Tibial artery (tissue), 4 donors: ENCODE measurements around the gene PGBD1.

Experiments used
- DNase-seq, 2 donors: peaks; one replicate each; pipeline ENCODE4 v3.0.0-alpha.2; 2019
- H3K27ac ChIP-seq, 2 donors: fragments of 200-600 bp; sonication (generic) in 1 of 2; 1 replicate in 1 of 2; 2 replicates in 1 of 2; pipeline ENCODE4 v1.5.1; 2018 to 2019; ENCODE audit warnings: mild to moderate bottlenecking in 1 of 2
- H3K27me3 ChIP-seq, 2 donors: fragments of 200-600 bp; sonication (generic) in 1 of 2; one replicate each; pipeline versions ENCODE4 v1.5.1 to v1.6.0; 2016 to 2019
- H3K36me3 ChIP-seq, 3 donors: fragments of 200-600 bp; sonication (generic) in 2 of 3; one replicate each; pipeline ENCODE4 v1.5.1; 2016 to 2019; ENCODE audit warnings: mild to moderate bottlenecking in 2 of 3
- H3K4me1 ChIP-seq, 4 donors: fragments of 200-600 bp; sonication (generic) in 2 of 4; 1 replicate in 3 of 4; 2 replicates in 1 of 4; pipeline ENCODE4 v1.5.1; 2016 to 2019
- H3K4me3 ChIP-seq, 2 donors: fragments of 200-600 bp; sonication (generic) in 1 of 2; 1 replicate in 1 of 2; 2 replicates in 1 of 2; pipeline ENCODE4 v1.5.1; 2018 to 2019; ENCODE audit warnings: mild to moderate bottlenecking in 2 of 2
- H3K9me3 ChIP-seq, 3 donors: fragments of 200-600 bp; sonication (generic) in 1 of 3; one replicate each; pipeline ENCODE4 v1.5.1; 2016 to 2019
- CTCF ChIP-seq, 2 experiments: fragments of 200-600 bp in 1 of 2; fragments of 450-650 bp in 1 of 2; IDR thresholded peaks; one replicate each; pipeline ENCODE4 v1.5.1; 2017 to 2019; ENCODE audit warnings: antibody characterized with exemption in 2 of 2, mild to moderate bottlenecking in 1 of 2, moderate library complexity in 1 of 2
- intact Hi-C: fragments of 100-400 bp; cut with DNase I; formaldehyde crosslinking; loops from one replicate; pipeline ENCODE4 v1.15.0; 2023; ENCODE audit warnings: low total_unique reads

PGBD1 gene

DNA sequence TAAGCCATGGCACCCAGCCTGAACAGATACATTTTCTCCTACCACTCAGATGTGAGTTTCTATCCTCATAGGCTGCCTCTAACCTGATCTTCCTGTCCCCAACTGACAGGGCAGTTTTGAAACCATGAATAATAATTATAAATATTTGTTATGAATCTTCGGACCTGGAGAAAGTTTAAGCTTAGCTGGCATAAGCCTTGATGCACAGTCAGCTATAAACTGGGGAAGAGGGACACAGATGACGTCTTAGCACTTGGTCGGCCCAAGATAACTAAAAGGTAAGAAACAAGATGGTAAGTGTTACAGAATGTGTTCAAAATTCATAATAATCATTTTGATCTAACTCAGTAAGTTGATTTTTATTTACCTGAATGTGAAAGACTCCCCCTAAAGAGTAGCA, 37.4 kb upstream of the PGBD1 start:
- no peak for TF ChIP-seq CTCF (IDR thresholded peaks at IDR 0.05)
- Histone ChIP-seq H3K27ac (no peak overlapping the region), H3K4me3 (no peak overlapping the region), H3K36me3 (peaks cover 34 to 54% (median 40%) of the 10 kb centered on the region in 3 donors), H3K27me3 (no peaks in the 10 kb centered on the region), H3K4me1 (no peaks in the 10 kb centered on the region), H3K9me3 (no peaks in the 10 kb centered on the region)
- intact Hi-C loops, result no loop called here
- DNase-seq, result no peak

DNA sequence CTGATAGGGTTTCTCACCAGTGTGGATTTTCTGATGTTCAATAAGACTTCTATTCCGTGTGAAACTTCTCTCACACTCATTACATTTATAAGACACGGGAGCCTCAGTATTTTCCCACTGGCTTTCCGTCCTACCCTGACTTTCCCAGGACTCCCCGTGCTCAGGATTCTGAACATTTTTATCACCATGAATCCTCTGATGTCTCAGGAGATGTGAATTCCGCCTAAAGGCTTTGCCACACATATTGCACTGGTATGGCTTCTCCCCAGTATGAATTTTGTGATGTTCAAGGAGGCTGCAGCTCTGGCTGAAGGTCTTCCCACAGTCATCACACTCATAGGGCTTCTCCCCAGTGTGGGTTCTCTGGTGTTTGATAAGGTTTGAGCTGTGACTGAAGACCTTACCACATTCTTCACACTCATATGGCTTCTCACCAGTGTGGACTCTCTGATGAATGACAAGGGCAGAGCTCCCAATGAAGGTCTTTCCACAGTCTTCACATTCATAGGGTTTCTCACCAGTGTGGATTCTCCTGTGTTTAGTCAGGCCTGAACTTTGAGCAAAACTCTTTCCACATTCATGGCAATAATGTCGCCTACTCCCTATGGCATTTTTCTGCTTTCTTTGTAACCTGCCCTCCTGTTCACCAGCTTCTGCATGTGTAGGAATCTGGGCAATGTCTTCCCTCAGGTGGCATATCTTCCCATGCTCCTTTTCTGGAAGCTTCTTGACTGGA, 36.0 kb upstream of the PGBD1 start:
- Histone ChIP-seq H3K4me3 (no peak overlapping the region), H3K4me1 (peaks cover 0 to 7% (median 0%) of the 10 kb centered on the region in 4 donors), H3K36me3 (peaks cover 34 to 57% (median 42%) of the 10 kb centered on the region in 3 donors), H3K27ac (no peak overlapping the region), H3K9me3 (no peaks in the 10 kb centered on the region), H3K27me3 (no peaks in the 10 kb centered on the region)
- DNase-seq, result no peak
- no peak for TF ChIP-seq CTCF (IDR thresholded peaks at IDR 0.05)
- intact Hi-C loops, result no loop called here

DNA sequence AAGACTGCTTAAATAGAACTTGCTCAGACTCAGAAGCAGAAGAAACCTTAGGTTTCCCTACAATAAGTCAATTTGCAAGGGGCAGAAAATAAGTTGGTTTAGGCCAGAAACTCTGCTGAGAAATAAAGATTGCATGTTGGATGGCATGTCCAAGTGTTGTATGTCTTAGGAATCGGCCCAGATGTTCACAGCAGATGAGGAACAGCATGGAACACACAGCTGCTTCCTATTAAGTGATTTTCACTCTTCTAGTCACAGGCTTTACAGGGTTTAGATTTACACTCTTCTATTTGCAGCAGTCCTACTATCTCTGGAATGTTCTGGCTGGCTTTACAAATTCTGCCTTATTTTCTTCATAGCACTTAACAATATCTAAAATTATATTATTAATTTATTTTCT, 32.5 kb upstream of the PGBD1 start:
- intact Hi-C loops, result no loop called here

DNA sequence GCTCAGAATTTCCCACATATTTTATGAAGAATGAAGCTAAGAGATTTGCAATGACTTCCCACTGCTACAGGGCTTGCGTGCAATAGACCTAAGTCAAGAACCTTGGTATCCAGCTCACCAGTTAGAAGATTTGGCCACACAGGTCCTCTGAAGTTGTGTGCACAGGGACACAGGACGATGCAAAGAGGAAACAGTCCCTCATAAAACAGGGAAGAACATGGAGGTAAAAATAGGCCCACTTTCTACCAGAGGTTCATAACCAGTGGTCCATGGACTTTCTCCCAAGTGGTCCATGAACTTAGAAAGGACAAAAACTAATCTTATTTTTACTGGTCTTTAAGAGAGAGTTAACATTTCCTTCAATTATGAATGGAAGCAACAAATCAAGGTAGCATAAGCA, 30.6 kb upstream of the PGBD1 start:
- no peaks in the 10 kb centered on the region for H3K27me3 ChIP-seq
- intact Hi-C loops, result loop anchor here (10.0 kb wide), 1 partner anchor 104 kb away; no protein-coding TSS in a partner anchor
- no peak for DNase-seq
- no peak overlapping the region for H3K27ac ChIP-seq
- H3K36me3 ChIP-seq, result peaks cover 17 to 35% (median 21%) of the 10 kb centered on the region in 3 donors
- peak overlapping the region; percentile 74 to 89 for H3K4me3 ChIP-seq
- H3K4me1 ChIP-seq, result peaks cover 0 to 24% (median 16%) of the 10 kb centered on the region in 4 donors
- no peak for TF ChIP-seq CTCF (IDR thresholded peaks at IDR 0.05)
- no peaks in the 10 kb centered on the region for H3K9me3 ChIP-seq

More for the DNA sequence above, 32.5 kb upstream of the PGBD1 start:
- Histone ChIP-seq H3K4me3 (no peak overlapping the region), H3K27ac (no peak overlapping the region), H3K9me3 (no peaks in the 10 kb centered on the region), H3K4me1 (peaks cover 0 to 24% (median 16%) of the 10 kb centered on the region in 4 donors), H3K36me3 (peaks cover 34 to 52% (median 37%) of the 10 kb centered on the region in 3 donors), H3K27me3 (no peaks in the 10 kb centered on the region)
- no peak for DNase-seq
- no peak for TF ChIP-seq CTCF (IDR thresholded peaks at IDR 0.05)

GRCh38 chr6:28251661-28252008, 29.7 kb upstream of the PGBD1 start:
- no peaks in the 10 kb centered on the region for H3K27me3 ChIP-seq
- H3K27ac ChIP-seq, result peak overlapping the region; percentile 59 to 60
- no peak for TF ChIP-seq CTCF (IDR thresholded peaks at IDR 0.05)
- peaks cover 8 to 26% (median 14%) of the 10 kb centered on the region in 3 donors for H3K36me3 ChIP-seq
- H3K9me3 ChIP-seq, result no peaks in the 10 kb centered on the region
- peaks cover 0 to 24% (median 16%) of the 10 kb centered on the region in 4 donors for H3K4me1 ChIP-seq
- peak overlapping the region; percentile 74 to 89 for H3K4me3 ChIP-seq
- DNase-seq, result no peak
- intact Hi-C loops, result loop anchor here (10.0 kb wide), 1 partner anchor 103 kb away; no protein-coding TSS in a partner anchor
